ENCODE results near the gene RPS6KL1. TPM values are rescaled to one million over a fixed set of nuclear protein-coding genes. Genes with fewer than 3 reads are reported as not detected.
A peak's percentile ranks its signal among the peaks of the same experiment; 100 is the strongest.

The RPS6KL1 gene
- total RNA-seq, 2 experiments from 2014 or later, result 12.5 to 12.7 TPM

GRCh38 chr14:74905595-74906142, 17.4 kb downstream of the RPS6KL1 start:
- Mint-ChIP-seq H3K4me1 (ENCODE audit: low read depth) (peaks cover 5% of the 10 kb centered on the region), H3K27me3 (no peaks in the 10 kb centered on the region), H3K36me3 (ENCODE audit: low read depth) (peaks cover 46% of the 10 kb centered on the region), H3K9me3 (no peaks in the 10 kb centered on the region), H3K27ac (peak overlapping the region; percentile 73), H3K4me3 (no peak overlapping the region)
- intact Hi-C loops (cut with DNase I, micrococcal nuclease), result loop anchor here (1.0 to 2.0 kb wide), 4 partner anchors 23 to 296 kb away; no protein-coding TSS in a partner anchor
- TF ChIP-seq, protein P1, sequence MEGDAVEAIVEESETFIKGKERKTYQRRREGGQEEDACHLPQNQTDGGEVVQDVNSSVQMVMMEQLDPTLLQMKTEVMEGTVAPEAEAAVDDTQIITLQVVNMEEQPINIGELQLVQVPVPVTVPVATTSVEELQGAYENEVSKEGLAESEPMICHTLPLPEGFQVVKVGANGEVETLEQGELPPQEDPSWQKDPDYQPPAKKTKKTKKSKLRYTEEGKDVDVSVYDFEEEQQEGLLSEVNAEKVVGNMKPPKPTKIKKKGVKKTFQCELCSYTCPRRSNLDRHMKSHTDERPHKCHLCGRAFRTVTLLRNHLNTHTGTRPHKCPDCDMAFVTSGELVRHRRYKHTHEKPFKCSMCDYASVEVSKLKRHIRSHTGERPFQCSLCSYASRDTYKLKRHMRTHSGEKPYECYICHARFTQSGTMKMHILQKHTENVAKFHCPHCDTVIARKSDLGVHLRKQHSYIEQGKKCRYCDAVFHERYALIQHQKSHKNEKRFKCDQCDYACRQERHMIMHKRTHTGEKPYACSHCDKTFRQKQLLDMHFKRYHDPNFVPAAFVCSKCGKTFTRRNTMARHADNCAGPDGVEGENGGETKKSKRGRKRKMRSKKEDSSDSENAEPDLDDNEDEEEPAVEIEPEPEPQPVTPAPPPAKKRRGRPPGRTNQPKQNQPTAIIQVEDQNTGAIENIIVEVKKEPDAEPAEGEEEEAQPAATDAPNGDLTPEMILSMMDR (IDR thresholded peaks at IDR 0.05), result peak; percentile 90
- peak; percentile 77 for ATAC-seq (ENCODE audit: poor library complexity)
- Histone ChIP-seq H3K4me1 (ENCODE audit: insufficient read depth, low read length) (peaks cover 13% of the 10 kb centered on the region), H3K9me3 (ENCODE audit: control insufficient read depth in 1 of 2, insufficient read depth in 1 of 2, low read length in 2 of 2) (no peaks in the 10 kb centered on the region), H3K27me3 (ENCODE audit: control insufficient read depth in 1 of 2, insufficient read depth in 2 of 2, low read length in 2 of 2) (no peaks in the 10 kb centered on the region), H3K36me3 (ENCODE audit: insufficient read depth, low read length) (peaks cover 46% of the 10 kb centered on the region), H3K4me3 (ENCODE audit: low read length) (no peak overlapping the region), H3K27ac (ENCODE audit: low read depth in 1 of 2, low read length in 2 of 2) (no peak overlapping the region)
- POLR2A ChIA-PET, result interaction anchor here (0.7 to 2.8 kb wide), 8 partner anchors 38 to 821 kb away, joined by 3 to 43 read pairs (median 3); partner anchors contain the start of gene ALDH6A1
- peak; percentile 70 to 89 (median 78) for DNase-seq
- CTCF ChIA-PET, result interaction anchor here (0.6 to 6.5 kb wide), 25 partner anchors 9 to 297 kb away, joined by 3 to 160 read pairs (median 4); partner anchors contain the start of genes DLST and PROX2

DNA sequence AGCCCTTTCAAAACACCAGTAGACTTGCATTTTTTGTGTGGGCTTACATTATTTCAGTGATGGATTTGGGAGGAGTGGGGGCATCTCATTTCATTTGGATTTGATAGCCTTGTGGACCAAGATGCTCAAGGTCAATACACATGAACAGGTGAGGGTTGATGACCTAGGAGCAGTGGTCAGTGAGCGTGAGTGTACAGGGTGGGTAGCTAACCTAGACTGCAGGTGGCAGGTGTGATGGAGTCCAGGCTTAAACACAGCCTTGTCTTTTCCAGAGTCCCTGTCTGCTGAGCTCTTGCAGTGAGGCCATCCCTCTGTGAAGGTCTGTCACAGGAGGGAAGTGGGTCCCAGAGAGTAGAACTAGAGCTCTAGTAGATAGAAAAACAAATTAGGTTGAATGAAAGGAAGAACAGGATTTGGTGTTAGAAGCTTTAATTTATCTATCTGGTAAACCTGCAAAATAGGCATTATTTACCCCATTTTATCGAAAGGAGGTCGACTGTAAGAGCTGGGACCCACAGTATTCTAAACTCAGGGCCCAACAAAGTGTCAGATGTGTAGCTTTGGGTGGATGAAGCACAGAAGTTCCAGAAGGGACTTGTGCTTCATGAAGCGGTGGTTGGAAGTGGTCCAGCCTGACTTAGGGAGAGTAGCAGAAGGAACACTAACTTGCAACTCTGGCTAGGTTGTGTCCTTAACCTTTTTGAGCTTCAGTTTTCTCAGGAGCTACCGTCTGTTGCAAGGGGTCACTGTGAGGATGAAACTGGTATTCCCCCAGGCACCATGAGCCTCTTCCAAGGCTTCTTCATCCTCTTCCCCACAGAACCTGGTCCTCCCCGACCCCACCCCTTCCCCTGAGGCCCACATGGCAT, 18.2 kb downstream of the RPS6KL1 start:
- CTCF ChIA-PET, result interaction anchor here (1.0 to 6.5 kb wide), 9 partner anchors 8 to 182 kb away, joined by 3 to 160 read pairs (median 4); partner anchors contain the start of gene DLST
- H3K27me3 ChIP-seq (ENCODE audit: control insufficient read depth in 1 of 2, insufficient read depth in 2 of 2, low read length in 2 of 2), result no peaks in the 10 kb centered on the region
- DNase-seq, result no peak
- Mint-ChIP-seq H3K9me3 (no peaks in the 10 kb centered on the region), H3K4me1 (ENCODE audit: low read depth) (peaks cover 5% of the 10 kb centered on the region), H3K4me3 (no peak overlapping the region), H3K27me3 (no peaks in the 10 kb centered on the region), H3K36me3 (ENCODE audit: low read depth) (peaks cover 54% of the 10 kb centered on the region), H3K27ac (peak overlapping the region; percentile 73)
- no peak overlapping the region for H3K27ac ChIP-seq (ENCODE audit: low read depth in 1 of 2, low read length in 2 of 2)
- peaks cover 54% of the 10 kb centered on the region for H3K36me3 ChIP-seq (ENCODE audit: insufficient read depth, low read length)
- POLR2A ChIA-PET, result interaction anchor here (1.0 to 2.8 kb wide), 5 partner anchors 38 to 173 kb away, joined by 3 to 43 read pairs (median 7); no protein-coding TSS in a partner anchor
- TF ChIP-seq, protein P1 (IDR thresholded peaks at IDR 0.05), result no peak
- no peak overlapping the region for H3K4me3 ChIP-seq (ENCODE audit: low read length)
- intact Hi-C loops (cut with DNase I, micrococcal nuclease), result loop anchor here (1.0 to 2.0 kb wide), 3 partner anchors 22 to 296 kb away; no protein-coding TSS in a partner anchor
- H3K4me1 ChIP-seq (ENCODE audit: insufficient read depth, low read length), result peaks cover 13% of the 10 kb centered on the region
- ATAC-seq (ENCODE audit: poor library complexity), result no peak
- H3K9me3 ChIP-seq (ENCODE audit: control insufficient read depth in 1 of 2, insufficient read depth in 1 of 2, low read length in 2 of 2), result no peaks in the 10 kb centered on the region

DNA sequence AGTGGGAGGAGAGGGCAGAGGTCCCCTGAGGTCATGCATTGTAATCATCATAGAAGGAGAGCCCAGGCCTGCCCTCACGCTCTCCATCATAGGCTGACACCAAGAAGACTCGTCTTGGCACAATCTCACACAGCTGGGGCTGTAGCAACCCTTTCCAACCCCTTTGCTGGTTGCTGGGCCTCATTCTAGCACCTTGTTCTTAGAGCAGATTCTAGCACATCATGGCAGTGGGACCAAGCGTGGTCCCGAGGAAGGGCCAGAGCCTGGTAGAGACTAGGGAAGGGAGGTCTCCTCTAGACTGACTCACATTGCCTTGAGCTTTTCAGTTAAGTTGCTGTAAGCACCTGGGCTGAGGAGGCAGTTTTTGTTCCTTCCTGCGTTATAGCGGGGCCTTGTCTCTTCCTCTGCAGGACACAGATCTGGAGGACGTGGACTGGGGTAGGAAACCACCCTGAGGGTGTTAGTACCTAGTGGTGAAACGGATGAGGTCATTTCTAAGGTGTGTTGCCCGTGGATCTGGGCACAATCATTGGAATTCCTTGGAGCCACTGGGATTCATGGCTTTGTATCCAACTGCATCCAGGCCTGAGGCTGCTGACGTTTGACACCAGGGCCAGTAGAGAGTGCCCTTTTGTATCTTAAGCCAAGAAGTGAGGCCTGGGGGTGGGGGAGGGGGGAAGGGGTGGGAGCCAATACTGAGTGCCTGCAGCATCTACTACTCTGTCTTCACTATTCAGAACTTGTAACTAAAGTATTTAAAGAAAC, 19.9 kb downstream of the RPS6KL1 start:
- TF ChIP-seq, protein P1 (IDR thresholded peaks at IDR 0.05), result no peak
- POLR2A ChIA-PET, result no interaction called here
- H3K36me3 Mint-ChIP-seq (ENCODE audit: low read depth), result peaks cover 72% of the 10 kb centered on the region
- H3K27me3 Mint-ChIP-seq, result no peaks in the 10 kb centered on the region
- H3K4me1 ChIP-seq (ENCODE audit: insufficient read depth, low read length), result peaks cover 13% of the 10 kb centered on the region
- ATAC-seq (ENCODE audit: poor library complexity) (no peak), DNase-seq (no peak)
- CTCF ChIA-PET, result interaction anchor here (6.5 kb wide), 1 partner anchor 44 kb away, joined by 160 read pairs; no protein-coding TSS in a partner anchor
- H3K4me1 Mint-ChIP-seq (ENCODE audit: low read depth), result peaks cover 5% of the 10 kb centered on the region
- H3K36me3 ChIP-seq (ENCODE audit: insufficient read depth, low read length), result peaks cover 71% of the 10 kb centered on the region
- H3K27ac ChIP-seq (ENCODE audit: low read depth in 1 of 2, low read length in 2 of 2), result no peak overlapping the region
- H3K27ac Mint-ChIP-seq, result peak overlapping the region; percentile 22
- intact Hi-C loops (cut with DNase I, micrococcal nuclease), result loop anchor here in 1 of 2 experiments (2.0 kb wide), 2 partner anchors 20 to 296 kb away; no protein-coding TSS in a partner anchor
- no peaks in the 10 kb centered on the region for H3K27me3 ChIP-seq (ENCODE audit: control insufficient read depth in 1 of 2, insufficient read depth in 2 of 2, low read length in 2 of 2)
- no peak overlapping the region for H3K4me3 ChIP-seq (ENCODE audit: low read length)
- H3K9me3 ChIP-seq (ENCODE audit: control insufficient read depth in 1 of 2, insufficient read depth in 1 of 2, low read length in 2 of 2), result no peaks in the 10 kb centered on the region
- no peak overlapping the region for H3K4me3 Mint-ChIP-seq
- no peaks in the 10 kb centered on the region for H3K9me3 Mint-ChIP-seq
